Neutrophil (primary cell): ENCODE measurements around the gene POU6F2.

ENCODE experiments used
- H3K27ac ChIP-seq: fragments of 200-600 bp; sonication (generic); 2 replicates; pipeline ENCODE4 v1.5.1; 2016; ENCODE audit warnings: mild to moderate bottlenecking, moderate library complexity
- H3K27me3 ChIP-seq: fragments of 200-600 bp; sonication (generic); 2 replicates; pipeline ENCODE4 v1.6.0; 2016; ENCODE audit warnings: mild to moderate bottlenecking
- H3K36me3 ChIP-seq: fragments of 200-600 bp; sonication (generic); 2 replicates; pipeline ENCODE4 v1.5.1; 2017
- H3K4me1 ChIP-seq, 2 experiments: fragments of 200-600 bp in 1 of 2; sonication (generic) in 1 of 2; 1 replicate in 1 of 2; 2 replicates in 1 of 2; pipeline versions ENCODE4 v1.5.1 to v1.6.1; 2013 to 2016; ENCODE audit warnings: low read depth in 1 of 2, low read length in 1 of 2, mild to moderate bottlenecking in 1 of 2, moderate library complexity in 1 of 2; ENCODE audit not compliant: control insufficient read depth in 1 of 2, insufficient read depth in 1 of 2
- H3K4me3 ChIP-seq, 2 experiments: fragments of 200-600 bp in 1 of 2; sonication (generic) in 1 of 2; 1 replicate in 1 of 2; 2 replicates in 1 of 2; pipeline ENCODE4 v1.5.1; 2013 to 2016; ENCODE audit warnings: low read depth in 1 of 2, low read length in 1 of 2, mild to moderate bottlenecking in 1 of 2, moderate library complexity in 1 of 2
- H3K9me3 ChIP-seq: fragments of 200-600 bp; sonication (generic); 2 replicates; pipeline ENCODE4 v1.5.1; 2016
- TF ChIP-seq, protein P1 (sequence below): fragments of 200-600 bp; sonication (generic); IDR thresholded peaks from 2 replicates; pipeline ENCODE4 v1.5.1; 2016; ENCODE audit warnings: antibody characterized with exemption

The POU6F2 gene

DNA sequence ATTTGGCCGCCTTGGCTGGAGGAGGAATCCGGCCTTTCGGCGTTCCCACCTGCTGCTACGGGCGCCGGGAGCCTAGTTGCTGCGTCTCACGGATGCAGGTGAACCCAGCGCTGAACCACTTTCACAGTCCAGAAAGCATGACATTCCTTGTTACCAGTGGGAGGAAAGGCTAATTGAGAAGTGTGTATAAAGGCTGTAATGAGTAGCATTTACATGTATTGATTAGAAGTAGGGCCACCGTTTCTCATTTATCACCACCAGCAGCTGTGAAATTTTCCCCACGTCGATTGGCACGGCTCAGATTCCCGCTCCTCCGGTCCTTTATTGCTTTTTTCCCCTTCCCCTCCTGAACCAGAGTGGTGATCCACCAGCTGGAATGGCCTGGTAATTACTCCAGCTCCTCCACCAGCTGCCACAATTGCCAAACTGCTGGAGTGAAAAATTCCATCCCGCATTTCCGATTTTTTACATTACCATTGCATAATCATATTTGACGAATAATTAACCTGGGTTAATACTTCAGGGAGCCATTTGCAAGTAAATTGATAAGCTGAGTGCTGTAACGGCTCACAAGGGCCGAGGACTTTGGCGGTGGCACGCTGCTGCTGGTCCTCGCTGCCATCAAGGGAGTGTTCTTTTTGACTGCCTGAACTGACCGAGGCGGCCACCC is 153.3 kb downstream of the POU6F2 start:
- Histone ChIP-seq H3K27ac (no peak overlapping the region), H3K4me1 (no peaks in the 10 kb centered on the region), H3K4me3 (no peak overlapping the region), H3K36me3 (no peaks in the 10 kb centered on the region), H3K9me3 (no peaks in the 10 kb centered on the region), H3K27me3 (peaks cover 39% of the 10 kb centered on the region)
- TF ChIP-seq, protein P1, sequence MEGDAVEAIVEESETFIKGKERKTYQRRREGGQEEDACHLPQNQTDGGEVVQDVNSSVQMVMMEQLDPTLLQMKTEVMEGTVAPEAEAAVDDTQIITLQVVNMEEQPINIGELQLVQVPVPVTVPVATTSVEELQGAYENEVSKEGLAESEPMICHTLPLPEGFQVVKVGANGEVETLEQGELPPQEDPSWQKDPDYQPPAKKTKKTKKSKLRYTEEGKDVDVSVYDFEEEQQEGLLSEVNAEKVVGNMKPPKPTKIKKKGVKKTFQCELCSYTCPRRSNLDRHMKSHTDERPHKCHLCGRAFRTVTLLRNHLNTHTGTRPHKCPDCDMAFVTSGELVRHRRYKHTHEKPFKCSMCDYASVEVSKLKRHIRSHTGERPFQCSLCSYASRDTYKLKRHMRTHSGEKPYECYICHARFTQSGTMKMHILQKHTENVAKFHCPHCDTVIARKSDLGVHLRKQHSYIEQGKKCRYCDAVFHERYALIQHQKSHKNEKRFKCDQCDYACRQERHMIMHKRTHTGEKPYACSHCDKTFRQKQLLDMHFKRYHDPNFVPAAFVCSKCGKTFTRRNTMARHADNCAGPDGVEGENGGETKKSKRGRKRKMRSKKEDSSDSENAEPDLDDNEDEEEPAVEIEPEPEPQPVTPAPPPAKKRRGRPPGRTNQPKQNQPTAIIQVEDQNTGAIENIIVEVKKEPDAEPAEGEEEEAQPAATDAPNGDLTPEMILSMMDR = no peak

DNA sequence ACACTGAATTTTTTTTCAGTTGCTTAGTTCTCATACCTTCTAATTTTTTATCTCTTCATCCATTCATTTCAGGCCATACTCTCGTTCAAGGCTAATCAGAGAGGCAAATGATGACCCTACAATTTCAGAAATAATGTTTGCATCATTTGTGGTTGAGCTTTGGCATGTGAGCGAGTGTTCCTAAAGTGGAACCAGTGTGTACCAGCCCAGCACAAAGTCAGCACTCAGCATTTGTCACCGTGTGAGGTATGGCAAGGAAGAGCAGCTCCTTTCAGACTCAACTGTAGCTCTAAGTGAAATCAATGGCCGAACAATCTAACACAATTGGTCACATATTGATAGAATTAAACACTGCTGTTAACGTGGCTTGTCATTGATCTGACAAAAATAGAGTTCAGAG is 154.6 kb downstream of the POU6F2 start:
- no peaks in the 10 kb centered on the region for H3K4me1 ChIP-seq
- TF ChIP-seq, protein P1 = no peak
- no peak overlapping the region for H3K27ac ChIP-seq
- H3K27me3 ChIP-seq = peaks cover 39% of the 10 kb centered on the region
- no peaks in the 10 kb centered on the region for H3K36me3 ChIP-seq
- no peak overlapping the region for H3K4me3 ChIP-seq
- H3K9me3 ChIP-seq = no peaks in the 10 kb centered on the region

DNA sequence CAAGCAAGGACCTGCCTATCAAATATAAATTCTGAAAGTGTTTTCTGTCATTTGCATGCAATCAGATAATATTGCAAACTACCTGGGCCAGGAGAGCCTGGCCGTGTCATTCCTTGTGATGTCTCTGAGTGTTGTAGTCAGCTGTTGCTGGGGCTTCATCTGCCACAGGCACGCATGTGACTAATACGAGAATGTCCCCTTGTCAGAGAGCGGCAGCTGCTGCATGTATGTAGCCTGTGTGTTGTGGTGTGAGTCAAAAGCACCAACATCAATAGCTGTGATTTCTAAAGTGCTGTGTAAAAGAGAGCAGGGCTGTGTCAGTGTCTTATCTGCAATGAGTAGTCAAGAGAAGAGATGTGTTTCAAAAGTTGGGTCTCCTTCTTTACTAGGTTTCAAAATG is 155.4 kb downstream of the POU6F2 start:
- no peak overlapping the region for H3K27ac ChIP-seq
- no peaks in the 10 kb centered on the region for H3K9me3 ChIP-seq
- peaks cover 39% of the 10 kb centered on the region for H3K27me3 ChIP-seq
- no peaks in the 10 kb centered on the region for H3K36me3 ChIP-seq
- H3K4me1 ChIP-seq = no peaks in the 10 kb centered on the region
- TF ChIP-seq, protein P1 = no peak
- no peak overlapping the region for H3K4me3 ChIP-seq

DNA sequence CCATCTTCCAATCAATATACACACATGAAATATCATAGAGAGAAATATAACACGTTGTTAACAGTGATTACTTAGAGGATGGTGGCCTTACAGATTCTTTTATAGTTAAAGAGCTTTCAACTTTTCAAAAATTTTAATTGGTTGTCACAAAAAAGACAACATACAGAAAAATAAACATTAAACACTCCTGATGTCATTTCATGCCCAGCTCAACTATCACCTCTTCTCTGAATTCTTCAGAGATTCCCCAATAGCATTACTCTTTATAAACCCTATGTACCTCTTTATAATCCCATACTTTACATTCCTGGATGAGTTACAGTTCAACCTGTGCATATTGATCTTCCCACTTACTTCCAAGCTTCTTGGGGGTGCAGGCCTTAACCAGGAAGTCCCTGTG is 159.8 kb downstream of the POU6F2 start:
- no peaks in the 10 kb centered on the region for H3K4me1 ChIP-seq
- H3K27me3 ChIP-seq = peaks cover under 1% of the 10 kb centered on the region
- TF ChIP-seq, protein P1 = no peak

DNA sequence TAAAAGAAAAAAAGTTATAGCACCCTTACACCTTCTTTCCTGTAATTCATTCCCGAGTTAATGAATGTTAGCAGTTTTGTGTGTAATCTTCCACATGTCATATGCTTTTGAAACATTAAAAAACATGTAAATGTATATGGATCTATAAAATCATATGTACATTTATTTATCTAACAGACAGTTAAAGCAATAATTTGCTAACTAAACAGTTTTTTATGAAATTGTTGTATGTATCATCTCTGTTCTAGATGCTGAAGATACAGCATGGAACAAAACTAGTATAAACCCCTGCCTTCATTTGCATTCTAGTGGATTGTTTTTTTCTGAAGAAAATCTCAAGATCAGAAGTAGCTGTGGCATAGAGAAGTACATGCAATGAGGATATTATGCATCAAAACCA is 165.0 kb downstream of the POU6F2 start:
- no peak overlapping the region for H3K4me3 ChIP-seq
- TF ChIP-seq, protein P1 = no peak
- no peaks in the 10 kb centered on the region for H3K9me3 ChIP-seq
- H3K27ac ChIP-seq = no peak overlapping the region
- no peaks in the 10 kb centered on the region for H3K27me3 ChIP-seq
- H3K4me1 ChIP-seq = no peaks in the 10 kb centered on the region
- H3K36me3 ChIP-seq = no peaks in the 10 kb centered on the region

More for the DNA sequence above, 159.8 kb downstream of the POU6F2 start:
- Histone ChIP-seq H3K9me3 (no peaks in the 10 kb centered on the region), H3K4me3 (no peak overlapping the region), H3K27ac (no peak overlapping the region), H3K36me3 (no peaks in the 10 kb centered on the region)
